ENCODE results near the gene ZBP1.
"Not testable (repeated sequence)": the region's sequence is repeated elsewhere in the genome, so short reads cannot be mapped to it uniquely, and the experiment has no call there.

Gene ZBP1

DNA sequence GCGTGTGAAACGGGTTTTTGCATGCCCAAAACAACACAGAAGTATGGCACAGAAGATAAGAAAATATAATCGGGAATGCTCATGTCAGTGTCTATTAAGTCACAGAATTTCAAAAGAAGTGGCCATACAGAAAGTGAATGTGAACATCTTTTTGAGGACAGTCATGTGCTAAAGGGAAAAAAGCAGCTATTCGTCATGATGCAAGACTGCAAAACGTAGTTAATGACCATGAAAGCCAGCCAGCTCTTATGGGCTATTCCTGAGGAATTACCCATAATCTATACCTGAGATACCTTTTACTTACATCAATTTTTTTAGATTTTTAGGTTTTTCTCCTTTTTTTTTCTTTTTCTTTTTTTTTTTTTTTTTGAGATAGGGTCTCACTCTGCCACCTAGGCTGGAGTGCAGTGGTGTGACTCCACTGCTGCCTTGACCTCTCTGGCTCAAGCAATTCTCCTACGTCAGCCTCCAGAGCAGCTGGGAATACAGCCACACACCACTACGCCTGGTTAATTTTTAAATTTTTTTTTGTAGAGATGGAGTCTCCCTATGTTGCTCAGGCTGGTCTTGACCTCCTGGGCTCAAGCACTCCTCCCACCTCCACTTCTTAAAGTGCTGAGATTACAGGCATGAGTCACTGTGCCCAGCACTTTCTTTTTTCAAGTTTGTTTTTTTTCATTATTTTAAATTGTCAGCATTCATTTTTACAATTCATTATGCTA, 18.1 kb upstream of the ZBP1 start:
- no peak for DNase-seq

DNA sequence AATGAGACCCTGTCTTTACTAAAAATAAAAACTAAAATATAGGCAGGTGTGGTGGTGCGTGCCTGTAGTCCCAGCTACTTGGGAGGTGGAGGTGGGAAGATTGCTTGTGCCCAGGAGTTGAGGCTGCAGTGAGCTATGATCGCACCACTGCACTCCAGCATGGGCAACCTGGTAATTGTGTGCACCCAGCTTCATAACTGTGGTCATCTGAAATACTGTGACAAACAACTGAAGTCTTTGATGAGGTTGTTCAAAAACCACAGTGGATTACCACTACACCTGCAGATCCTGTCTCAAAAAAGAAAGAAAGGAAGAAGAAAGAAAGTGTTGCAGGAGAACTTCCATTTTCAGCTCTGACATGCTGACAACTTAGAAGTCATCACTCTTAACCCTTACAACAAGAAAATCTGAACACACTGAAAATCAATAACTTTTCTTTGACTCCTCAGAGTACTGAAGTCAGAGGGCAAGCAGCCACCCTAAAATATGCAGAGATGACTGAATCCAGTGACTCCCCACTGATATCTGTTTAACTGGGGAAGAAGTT, 13.8 kb upstream of the ZBP1 start:
- no peak for DNase-seq

DNA sequence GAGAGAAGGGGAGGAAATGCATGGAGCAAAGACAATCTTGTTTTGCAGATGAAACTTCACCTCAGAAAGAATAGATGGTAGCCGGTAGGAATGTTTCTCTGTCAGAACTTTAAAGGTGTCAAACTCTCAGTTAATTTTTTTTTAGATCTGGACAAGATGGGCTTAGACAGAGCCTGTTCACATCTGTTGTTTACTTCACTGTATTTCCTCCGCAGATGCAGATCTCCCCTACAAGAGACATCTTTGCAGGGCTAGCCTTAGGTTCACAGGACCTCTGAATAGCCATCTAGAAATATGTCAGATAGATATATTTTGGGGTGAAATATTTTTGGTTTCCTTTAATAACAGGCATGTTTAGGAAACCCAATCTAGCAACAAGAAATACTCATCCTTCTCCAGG, 12.1 kb upstream of the ZBP1 start:
- no peak for DNase-seq

DNA sequence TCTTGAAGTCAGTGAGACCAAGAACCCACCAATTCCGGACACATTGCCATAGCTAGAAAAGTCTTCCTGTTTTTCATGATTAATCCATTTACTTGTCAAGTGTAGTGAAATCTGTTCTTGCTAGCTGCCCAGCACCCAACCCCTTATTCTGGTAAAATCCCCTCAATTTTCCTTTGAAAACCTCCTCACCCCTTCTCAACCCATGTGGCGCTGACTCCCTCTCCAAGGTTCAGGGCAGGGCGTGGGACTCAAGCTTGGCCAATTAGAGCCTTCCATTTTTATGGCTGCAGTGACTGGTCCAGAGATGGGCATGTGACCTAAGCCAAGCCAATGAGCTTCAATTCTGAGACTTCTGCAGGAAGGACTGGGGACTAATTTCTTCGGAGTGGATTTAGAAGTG, 9.8 kb upstream of the ZBP1 start:
- no peak for DNase-seq

DNA sequence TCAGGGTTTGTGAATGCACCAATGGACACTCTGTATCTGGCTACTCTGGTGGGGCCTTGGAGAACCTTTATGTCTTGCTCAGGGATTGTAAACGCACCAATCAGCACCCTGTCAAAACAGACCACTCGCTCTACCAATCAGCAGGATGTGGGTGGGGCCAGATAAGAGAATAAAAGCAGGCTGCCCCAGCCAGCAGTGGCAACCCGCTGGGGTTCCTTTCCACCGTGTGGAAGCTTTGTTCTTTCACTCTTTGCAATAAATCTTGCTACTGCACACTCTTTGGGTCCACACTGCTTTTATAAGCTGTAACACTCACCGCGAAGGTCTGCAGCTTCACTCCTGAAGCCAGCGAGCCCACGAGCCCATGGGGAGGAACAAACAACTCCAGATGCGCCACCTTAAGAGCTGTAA, 9.3 kb upstream of the ZBP1 start:
- DNase-seq, result not testable (repeated sequence)

DNA sequence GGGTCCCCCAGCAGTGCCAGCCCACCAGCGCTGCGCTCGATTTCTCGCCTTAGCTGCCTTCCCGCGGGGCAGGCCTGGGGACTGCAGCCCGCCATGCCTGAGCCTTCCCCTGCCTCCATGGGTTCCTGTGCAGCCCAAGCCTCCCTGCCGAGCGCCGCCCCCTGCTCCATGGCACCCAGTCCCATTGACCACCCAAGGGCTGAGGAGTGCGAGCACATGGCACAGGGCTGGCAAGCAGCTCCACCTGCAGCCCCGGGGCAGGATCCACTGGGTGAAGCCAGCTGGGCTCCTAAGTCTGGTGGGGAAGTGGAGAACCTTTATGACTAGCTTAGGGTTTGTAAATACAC, 8.7 kb upstream of the ZBP1 start:
- not testable (repeated sequence) for DNase-seq

DNA sequence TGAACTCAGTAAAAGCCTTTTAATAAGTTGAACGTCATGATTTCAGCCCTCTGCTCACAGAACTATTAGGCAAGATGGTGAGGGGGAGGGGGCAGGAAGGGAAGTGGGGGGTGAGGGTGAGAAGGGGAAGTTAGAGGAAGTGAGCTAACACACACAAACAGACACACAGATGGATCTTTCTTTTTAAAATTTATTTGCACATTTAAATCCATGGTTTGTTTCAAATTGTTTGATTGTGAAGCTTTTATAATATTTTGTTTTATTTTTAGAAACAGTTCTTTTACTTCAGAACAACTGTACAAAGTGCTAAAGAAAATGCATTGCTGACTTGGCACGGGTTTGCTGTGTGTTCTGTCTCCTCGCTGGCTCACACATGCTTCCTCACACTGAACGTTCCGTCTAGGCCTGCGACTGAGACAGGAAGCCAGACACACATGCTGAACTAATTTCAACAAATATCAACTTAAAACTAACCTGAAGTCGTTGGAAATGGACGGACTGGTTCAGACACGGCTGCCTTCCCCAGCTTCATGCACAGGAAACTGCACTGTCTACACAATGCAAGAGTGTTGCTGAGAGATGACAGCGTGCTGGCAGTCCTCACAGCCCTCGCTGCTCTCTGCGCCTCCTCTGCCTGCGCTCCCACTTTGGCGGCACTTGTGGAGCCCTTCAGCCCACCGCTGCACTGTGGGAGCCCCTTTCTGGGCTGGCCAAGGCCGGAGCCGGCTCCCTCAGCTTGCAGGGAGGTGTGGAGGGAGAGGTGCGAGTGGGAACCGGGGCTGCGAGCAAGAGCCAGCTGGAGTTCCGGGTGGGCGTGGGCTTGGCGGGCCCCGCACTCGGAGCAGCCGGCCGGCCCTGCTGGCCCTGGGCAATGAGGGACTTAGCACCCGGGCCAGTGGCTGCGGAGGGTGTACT, 8.1 kb upstream of the ZBP1 start:
- DNase-seq, result peak; percentile 76

DNA sequence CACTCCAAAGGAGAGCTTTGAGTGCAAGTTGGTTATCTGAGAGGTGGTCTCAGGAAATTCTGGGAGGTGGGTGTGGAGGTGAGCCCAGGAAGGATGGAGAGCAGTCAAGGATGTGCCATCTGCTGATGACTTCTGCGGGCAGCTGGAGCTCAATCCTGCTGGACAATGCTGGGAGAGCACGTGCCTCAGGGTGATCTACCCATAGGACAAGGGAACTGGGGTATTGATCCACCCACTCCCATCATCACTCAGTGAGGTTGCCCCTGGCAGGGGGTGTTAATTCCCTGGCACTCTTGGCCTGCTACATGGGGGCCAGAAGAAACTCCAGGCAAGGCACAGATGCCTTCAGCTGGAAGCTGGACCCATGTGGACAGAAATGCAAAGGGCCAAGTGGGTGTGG, 7.1 kb upstream of the ZBP1 start:
- no peak for DNase-seq

DNA sequence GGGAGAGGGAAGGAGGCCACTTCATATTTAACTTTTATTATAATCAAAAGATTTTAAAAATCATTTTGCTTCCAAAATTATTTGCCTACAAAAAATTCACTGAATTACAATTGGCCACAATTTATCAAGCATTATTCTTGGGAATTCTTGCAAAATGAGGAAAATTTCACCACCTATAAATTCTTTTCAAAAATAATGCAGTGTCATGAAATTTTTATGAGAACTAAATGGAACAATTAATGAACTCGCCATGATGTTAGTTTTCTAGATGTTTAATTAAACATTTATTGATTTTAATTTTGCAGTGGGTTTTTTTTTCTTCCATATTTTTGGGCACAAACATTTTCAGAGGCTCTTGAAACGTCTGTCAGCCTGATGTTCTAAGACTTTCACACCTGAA, 5.8 kb upstream of the ZBP1 start:
- no peak for DNase-seq

DNA sequence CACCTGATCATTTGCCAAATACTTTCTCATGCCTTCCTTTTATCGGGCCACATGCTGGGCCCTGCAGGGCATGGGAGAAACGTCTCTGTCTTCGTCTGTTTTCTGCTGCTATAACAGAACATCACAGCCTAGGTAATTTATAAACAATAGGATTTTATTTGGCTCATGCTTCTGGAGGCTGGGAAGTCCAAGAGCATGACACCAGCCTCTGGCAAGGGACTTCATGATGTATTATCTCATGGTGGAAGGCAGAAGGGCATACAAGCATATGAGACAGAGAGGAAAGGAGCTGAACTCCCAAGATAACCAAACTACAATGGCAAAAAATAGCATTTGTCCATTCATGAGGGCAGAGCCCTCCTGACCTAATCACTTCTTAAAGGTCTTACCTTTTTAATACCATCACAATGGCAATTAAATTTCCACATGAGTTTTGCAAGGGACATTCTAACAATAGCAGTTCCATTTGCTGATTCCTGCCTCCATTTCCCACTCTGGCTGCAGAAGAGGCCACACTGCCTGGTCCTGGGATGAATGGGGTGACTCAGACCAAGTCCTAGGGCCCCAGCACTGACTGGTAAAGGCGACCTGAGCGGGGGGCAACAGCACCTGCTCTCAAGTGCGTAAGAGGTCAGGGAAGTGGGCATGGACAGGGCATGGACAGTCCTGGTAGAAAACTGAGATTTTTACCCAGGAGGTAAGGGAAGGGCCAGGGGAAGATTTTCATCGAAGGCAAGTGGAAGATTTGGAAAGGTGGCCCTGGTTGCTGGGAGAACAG, 5.1 kb upstream of the ZBP1 start:
- DNase-seq, result no peak

DNA sequence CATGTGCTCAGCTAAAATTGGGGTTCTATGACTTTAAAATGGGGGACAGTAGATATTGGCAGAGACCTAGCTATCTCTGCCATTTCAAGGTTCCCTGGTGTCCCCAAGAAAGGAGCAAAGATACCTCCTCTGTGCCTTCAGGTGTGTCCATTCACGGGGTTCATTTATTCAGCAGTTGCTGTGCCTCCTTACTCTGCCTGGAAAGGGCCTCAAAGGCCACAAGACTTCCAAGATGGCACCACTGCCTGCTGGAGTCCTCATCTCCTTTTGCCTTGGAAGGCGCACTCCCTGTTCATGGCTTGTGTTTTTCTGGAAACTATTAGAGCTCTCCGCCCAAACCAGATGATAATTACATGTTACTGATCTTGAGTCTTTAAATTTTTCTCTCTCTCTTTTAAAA, 3.9 kb upstream of the ZBP1 start:
- no peak for DNase-seq

DNA sequence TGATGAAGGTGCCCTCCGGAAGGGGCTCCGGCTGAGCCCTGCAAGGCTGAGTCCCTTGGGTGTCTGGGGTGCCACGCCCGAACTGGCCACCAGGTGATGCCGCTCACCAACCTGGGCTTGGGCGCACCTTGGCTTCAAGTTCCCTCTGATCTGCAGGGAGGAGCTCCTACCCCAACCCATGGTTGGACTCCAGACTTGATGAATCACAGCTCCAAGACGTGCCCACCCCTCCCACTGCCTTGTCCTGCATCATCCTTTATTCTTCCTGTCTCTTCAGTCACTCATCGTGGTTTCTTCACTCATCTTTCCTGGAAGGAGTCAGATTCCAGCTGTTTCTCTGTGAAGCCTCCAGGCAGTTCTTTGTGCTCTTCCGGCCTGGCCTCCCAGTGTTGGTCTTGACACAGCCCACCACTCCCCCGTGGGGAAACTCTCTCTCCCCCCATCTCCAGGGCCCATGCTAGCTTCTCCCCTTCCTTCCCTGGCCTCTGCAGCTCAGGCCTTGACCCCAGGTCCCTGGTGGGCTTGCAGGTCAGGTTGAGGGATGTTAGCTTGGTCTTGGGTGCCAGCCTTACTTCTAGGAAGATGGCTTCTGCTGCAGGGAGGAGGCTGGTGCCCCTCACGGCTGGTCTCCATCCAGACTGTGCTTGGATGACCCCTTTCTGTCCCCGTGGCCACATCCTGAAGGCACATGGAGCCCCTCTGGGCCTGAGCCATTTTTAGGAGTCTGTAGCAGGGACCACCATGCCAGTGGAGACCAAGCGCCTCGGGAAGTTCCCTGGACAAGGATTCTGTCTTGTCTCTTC, 2.6 kb upstream of the ZBP1 start:
- DNase-seq, result no peak

DNA sequence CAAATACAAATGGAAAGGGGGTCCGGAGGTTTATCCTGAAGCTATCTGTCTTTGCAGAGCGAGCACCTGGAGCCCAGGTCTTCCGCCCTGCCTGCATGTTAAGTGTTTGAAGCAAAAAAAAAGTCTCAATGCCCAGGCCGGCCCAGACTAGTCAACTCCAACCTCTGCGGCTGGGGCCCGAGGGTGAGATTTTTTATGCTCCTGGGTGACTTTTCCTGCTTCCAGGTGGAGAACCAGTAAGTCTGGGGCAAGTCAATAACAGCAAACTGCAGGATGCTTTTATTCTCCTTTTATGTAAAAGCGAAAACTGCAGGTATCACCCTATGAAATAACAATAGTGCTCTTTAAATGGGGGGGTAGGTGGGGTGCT, 2.0 kb upstream of the ZBP1 start:
- DNase-seq, result no peak

DNA sequence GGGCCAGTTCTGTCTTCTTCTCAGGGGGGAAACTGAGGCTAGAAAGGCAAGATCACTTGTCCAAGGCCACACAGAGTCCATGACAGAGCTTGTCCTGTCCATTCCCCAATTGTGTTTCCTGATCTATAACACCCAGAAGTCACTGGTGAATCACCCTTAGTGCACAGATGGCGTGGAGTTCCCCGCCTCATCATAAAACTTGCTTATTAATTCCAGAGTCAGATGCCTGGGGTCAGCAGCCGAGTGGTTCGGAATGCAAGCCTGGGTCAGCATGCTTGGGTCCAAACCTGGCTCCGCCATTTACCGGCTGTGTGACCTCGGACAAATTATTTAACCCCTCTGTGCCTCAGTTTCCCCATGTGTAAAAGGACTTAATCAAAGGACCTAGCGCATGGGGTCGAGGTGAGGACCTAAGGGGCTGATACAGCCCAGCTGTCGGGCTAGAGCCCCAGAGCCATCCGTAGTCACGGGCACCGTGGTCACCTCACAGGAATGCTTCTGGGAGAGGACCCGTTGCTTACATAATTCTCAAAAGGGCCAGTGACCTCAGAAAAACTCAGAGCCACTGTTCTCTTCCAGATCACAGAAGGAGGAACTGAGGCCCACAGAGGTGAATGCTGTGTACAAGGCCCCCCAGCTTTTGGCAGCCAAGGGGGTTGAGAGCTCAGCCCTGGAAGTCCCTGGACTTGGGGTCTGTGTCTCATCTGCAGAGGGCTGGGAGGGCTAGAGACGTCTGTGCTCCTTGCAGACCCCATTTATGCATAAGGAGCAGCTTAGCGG, 1.4 kb upstream of the ZBP1 start:
- no peak for DNase-seq

DNA sequence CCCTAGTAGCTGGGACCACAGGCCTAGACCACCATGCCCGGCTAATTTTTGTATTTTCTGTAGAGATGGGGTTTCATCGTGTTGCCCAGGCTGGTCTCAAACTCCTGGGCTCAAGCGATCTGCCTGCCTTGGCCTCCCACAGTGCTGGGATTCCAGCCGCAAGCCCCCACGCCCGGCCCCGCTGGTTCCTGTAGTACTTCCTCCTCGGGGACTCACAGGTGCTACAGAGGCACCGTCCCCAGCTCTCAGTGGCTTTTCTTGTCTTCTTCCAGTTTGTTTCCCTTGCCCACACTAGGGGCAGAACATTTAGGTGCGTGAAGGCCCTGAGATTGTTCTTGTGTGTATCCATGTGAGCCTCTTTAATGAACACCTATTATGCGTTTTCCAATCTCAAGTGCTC, 773 bp upstream of the ZBP1 start:
- no peak for DNase-seq

DNA sequence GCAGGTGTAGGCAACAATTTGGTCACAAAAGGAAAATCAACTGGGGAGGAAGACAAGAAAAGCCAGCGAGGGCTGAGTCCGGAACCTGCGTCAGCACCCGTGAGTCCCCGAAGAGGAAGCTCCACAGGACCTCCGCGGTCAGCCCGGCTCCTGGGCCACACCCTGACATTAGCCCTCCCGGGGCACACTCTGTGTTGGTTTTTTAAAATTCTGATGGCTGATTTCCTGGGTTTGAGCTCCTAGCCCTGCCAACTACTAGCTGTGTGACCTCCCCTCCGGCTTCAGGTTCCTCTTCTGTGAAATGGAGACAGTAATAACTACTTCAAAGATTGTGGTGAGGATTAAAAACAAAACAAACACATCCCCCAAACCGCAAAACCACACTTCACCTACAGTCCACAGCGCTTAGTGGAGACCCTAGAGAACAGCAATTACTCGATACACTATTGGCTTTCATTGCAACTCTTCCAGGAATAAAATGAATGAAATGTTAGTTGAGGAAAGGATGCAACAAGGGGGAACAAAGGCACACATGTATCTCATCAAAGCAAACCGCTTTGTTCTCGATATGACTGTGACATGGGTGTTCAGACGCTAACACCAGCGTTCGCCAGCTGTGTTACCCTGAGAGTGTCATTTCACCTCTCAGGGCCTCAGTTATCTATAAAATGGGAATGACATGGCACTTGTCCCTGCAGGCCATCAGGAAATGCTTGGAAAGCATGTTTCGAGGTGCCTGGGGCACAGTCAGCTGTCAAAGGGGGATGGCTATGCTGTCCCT, 985 bp downstream of the ZBP1 start:
- DNase-seq, result no peak

DNA sequence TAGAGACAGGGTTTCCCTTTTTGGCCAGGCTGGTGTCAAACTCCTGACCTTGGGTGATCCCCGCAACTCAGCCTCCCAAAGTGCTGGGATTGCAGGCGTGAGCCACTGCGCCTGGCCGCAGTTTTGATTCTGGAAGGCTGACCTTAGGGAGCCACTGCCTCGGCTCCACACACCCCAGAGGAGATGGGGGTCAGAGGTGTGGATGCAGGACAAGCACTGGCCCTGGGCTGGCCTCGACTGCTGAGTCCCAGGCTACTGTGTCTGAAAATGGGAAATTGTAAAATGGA, 1.5 kb downstream of the ZBP1 start:
- DNase-seq, result no peak

DNA sequence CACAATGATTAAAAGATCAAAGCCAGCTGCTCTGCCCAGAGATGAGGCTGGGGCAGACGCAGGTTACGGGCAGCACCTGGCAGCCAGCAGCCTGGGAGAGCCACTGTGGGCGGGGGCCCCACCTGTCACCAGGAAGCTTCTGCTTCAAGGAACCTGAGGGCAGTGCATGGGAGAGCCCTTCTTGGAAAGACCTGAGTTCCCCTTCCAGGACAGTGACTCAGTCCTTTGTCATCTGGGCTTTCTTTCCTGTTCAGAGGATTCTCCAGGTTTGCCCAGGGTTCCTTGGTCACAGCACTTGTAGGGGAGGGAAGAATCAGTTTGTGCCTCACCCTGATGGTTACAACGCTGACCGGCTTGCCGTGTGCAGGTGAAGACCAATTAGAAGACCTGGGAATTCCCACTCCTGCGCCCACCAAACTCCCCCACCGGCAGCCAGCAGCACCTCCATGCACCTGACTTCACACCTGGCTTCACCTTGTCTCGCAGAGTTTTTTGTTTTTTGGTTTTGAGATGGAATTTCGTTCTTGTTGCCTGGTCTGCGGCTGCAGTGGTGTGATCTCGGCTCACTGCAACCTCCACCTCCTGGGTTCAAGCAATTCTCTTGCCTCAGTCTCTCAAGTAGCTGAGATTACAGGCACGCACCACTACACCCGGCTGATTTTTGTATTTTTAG, 2.0 kb downstream of the ZBP1 start:
- DNase-seq, result no peak

DNA sequence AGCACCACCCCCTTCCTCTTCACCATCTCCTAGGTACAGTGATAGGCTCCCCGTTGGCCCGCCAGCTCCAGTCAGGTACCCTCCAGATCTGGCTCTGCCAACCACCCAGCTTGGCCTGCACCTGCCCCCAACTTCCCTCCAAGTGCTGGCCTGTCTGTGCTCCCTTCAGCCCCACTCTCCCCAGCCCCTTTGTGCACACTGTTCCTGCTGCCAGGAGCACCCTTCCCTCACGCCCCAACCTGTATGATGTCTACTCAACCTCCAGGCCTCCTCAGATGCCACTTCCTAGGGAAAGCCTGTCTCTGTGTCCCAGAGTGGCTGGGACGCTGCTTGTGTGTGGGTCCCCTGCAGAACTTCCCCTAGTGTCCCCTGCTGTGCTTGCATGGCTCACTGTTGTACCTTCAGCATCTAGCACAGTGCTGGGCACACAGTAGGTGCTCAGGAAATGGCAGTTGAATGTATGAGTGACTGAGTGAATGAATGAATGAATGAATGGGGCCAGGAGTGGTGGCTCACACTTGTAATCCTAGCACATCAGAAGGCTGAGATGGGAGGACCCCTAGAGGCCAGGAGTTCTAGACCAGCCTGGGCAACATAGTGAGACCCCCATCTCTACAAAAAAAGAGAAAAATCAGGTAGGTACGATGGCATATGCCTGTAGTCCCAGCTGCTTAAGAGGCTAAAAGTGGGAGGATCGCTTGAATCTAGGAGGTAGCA, 3.0 kb downstream of the ZBP1 start:
- DNase-seq, result no peak

All from left hindlimb (tissue), 1 donor.